Measurements from ENCODE around the gene OR3A2.
"Not testable (repeated sequence)": the region's sequence is repeated elsewhere in the genome, so short reads cannot be mapped to it uniquely, and the experiment has no call there.

OR3A2 gene

DNA sequence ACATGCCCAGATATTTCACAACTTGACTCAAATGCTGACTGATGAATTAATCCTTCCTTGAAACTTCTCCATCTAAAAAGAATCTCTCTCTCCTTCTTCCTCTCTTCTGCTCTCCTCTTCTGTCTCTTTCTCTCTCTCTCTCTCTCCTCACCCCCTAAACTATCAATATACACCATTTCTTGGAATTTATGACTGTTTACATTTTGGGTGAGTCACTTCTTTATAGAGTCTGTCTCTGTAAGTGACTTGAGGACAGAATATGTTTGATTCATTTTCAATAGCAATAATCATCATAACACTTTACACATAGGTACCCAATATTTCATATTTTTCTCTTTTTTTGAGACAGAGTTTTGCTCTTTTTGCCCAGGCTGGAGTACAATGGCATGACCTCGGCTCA, 103.2 kb downstream of the OR3A2 start:
- DNase-seq = no peak

DNA sequence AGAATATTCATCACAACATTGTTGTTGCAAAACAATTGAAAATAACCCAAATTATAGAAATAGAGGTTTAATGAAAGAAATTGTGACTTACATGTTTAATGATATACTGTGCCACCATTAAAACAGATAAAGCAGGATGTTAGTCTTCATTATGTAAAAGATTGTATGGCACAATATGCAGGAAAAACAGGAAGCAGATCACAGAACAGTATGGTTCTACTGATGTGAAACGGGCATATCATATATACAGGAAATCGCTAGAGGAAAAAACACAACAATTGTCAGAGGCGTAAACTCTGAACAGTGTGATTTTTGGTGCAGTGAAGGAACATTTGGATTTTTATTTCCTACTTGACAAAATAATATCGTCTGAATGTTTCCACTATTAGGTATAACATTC, 110.0 kb downstream of the OR3A2 start:
- DNase-seq = no peak

DNA sequence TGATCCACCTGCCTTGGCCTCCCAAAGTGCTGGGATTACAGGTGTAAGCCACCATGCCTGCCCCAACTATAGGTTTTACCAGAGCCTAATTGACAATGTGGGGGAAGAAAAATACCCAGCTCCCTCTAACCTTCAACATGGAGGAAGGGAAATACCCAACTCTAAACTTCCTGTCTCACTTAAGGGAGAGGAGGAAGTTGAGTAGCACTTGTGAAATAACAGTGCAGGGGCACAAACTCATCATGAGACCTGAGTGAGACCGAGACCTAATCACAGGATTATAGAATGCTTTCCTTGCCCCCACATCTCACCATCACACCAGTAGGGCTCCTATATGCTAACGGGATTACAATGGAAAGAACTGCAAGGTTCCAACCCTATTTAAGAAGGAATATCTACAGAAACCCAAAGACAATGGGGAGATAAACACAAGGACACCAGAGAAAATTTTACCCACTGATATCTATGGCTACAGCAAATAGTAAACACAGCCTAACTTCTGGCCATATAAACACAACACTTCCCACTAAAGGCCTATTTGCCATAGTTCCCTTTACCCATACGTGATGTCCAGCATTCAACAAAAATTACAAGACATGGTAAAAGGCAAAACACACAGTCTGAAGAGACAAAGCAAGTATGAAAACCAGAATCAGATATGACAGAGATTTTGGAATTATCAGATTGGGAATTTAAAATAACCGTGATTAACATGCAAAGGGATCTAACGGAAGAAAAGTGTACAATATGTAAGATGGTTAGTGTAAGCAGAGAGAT, 114.8 kb downstream of the OR3A2 start:
- no peak for DNase-seq

DNA sequence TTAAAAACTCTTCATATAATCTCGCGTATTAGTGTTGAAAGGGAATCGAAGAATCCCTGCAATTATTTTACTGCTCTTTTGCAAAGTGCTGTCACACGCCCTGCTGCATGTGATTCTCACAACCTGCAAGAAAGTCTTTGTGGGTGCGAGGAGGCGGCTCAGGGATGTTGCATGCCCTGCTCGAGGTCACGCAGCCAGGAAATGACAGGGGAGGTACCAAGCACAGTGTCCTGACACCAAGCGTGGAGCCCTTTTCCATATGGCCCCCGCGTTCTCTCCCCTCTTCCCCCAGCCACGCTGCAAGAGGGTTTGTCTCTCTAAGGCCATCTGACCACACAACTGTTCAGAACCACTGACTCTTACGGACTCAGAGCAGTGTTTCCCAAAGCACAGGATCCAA, 125.5 kb downstream of the OR3A2 start:
- DNase-seq = no peak

DNA sequence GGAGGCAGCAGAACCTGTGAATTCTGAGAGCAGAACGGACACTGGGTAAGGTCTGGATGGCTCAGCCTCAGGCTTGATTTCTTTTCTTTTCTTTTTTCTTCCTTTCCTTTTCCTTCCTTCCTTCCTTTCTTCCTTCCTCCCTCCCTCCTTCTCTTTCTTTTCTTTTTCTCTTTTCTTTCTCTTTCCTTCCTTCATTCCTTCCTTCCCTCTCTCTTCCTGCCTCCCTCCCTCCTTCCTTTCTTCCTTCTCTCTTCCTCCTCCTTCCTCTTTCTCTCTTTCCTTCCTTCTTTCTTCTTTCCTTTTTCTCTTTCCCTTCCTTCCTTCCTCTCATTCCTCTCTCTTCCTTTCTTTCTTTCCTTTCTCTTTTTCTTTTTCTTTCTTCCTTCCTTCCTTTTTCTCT, 125.9 kb downstream of the OR3A2 start:
- DNase-seq = no peak

DNA sequence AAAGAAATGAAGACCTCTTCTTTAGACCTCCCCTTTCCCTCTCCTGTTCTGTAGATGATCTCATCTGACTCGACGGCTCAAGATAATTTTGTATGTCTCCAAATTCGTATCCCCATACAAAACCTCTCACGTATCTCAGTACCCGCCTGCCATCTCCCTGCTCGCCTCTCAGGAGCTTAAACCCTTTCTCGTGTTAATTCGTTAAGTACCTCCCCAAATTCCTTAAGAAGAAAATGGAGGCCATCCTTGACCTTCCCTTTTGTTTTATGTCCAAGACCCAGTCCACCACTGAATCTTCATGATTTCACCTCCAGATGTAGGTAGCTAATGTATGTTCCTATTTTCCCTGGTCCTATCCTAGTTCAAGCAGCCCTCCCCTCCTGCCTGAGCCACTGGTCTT, 129.5 kb downstream of the OR3A2 start:
- no peak for DNase-seq

DNA sequence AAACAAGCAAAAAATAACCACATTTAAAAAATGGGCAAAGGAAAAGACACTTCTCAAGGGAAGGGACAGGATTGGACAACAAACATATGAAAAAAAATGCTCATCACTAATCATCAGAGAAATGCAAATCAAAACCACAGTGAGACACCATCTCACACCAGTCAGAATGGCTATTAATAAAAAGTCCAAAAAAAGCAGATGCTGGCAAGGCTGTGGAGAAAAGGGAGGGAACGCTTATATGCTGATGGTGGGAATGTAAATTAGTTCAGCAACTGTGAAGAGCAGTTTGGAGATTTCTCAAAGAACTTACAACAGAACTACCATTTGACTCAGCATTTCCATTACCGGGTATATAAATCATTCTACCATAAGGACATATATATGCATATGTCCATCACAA, 137.1 kb downstream of the OR3A2 start:
- DNase-seq = not testable (repeated sequence)

DNA sequence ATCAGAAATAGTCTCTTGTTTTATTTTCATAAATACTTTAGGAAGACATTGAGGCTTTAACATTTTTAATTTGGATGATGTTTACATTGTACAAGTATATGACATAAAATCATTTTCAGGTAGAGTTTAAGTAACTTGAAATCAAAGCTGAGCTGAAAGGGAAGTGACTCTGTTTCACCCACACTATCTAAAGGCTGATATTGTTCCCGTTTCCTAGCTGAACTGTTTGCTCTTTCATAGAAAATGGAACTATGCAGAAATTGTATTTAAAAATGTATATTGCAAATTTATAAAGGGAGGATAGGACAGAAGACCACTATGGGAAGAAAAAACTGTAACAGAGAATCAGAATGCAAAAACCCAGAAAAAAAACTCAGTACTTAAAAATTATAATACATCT, 141.3 kb downstream of the OR3A2 start:
- not testable (repeated sequence) for DNase-seq

DNA sequence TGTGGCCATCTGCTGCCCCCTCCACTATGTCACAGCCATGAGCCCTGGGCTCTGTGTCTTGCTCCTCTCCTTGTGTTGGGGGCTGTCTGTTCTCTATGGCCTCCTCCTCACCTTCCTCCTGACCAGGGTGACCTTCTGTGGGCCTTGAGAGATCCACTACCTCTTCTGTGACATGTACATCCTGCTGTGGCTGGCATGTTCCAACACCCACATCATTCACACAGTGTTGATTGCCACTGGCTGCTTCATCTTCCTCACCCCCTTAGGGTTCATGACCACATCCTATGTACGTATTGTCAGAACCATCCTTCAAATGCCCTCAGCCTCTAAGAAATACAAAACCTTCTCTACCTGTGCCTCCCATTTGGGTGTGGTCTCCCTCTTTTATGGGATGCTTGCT, 145.1 kb downstream of the OR3A2 start:
- DNase-seq = not testable (repeated sequence)

DNA sequence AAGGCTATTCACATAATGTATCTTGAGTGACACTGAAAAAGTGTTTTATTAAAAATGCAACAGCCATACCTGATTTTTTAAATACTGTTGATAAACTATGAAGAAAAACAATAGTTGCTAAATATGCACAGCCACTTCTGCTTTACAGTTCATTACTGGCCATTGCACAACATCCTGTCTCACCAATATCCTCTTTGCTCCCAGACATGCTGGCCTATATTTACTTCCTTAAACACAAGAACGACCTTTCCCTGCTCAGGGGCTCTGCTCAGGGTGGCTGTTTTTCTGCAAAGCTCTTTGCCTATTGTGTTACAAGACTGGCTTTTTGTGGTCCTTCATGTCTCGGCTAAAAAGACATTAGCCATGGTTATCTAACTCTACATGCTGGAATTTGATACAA, 147.4 kb downstream of the OR3A2 start:
- not testable (repeated sequence) for DNase-seq

DNA sequence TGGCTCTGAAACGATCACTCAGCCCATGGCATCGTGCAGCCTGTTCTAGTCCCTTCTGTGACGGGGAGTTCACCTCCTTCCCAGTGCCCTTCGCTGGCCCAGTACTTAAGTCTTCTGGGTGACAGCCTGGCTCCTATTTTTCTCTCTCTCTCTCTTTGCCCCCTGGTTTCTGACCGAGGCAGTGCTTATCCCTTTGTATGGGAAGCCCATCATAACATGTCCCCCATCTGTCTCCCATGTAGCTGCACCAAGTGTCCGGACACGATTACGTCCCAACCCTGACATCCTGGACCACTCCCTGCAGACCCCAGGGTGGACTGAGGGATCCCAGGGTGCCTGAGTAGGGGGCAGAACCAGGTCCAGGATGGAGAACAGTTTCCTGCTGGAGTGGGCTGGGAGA, 153.8 kb downstream of the OR3A2 start:
- DNase-seq = not testable (repeated sequence)

Measured in NCI-H2171 (cell line).